VCaP (cell line): ENCODE results near the gene DSG2.

Experiments
- H3K27ac ChIP-seq: fragments of 450-650 bp; 2 replicates; pipeline ENCODE4 v1.5.1; 2017
- TF ChIP-seq, protein P1 (sequence below): fragments of 450-650 bp; conservative IDR thresholded peaks from 2 replicates; pipeline ENCODE4 v1.5.1; 2017; ENCODE audit warnings: mild to moderate bottlenecking, moderate library complexity

Gene DSG2

DNA sequence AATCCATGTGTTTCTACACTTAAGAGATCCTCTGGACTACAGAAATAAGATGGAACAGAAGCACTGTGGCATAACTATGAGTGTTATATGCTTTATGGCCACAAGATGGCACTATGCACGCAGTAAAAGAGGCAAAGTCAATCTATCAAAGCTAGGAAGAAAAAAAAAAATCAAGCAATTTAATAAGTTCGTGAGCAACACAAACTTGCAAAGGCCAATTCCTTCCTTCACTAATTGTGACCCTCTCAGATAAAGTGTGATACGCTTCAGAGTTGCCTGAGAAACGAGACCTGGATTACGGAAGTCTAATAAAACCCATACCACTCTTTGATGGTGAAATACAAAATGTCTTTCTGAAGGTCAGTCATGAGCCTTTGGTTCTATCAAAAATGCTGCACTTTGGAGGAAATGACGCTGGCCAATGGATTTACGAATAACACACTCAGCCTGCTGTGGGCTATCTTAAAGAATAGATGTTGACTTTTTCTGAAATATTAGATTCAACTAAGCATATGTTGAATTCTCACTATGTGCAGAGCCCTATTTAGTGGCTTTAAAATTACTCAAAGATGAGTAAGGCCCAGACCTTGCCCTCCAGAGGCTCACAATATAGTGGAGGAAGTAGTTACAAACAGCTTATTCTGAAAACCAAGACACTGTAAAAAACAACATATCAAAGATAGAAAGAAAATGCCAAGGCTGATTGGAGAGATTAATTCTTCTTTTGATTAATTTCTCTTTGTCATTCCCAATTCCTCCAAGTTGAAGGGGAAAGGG lies 58.2 kb downstream of the DSG2 start:
- TF ChIP-seq, protein P1, sequence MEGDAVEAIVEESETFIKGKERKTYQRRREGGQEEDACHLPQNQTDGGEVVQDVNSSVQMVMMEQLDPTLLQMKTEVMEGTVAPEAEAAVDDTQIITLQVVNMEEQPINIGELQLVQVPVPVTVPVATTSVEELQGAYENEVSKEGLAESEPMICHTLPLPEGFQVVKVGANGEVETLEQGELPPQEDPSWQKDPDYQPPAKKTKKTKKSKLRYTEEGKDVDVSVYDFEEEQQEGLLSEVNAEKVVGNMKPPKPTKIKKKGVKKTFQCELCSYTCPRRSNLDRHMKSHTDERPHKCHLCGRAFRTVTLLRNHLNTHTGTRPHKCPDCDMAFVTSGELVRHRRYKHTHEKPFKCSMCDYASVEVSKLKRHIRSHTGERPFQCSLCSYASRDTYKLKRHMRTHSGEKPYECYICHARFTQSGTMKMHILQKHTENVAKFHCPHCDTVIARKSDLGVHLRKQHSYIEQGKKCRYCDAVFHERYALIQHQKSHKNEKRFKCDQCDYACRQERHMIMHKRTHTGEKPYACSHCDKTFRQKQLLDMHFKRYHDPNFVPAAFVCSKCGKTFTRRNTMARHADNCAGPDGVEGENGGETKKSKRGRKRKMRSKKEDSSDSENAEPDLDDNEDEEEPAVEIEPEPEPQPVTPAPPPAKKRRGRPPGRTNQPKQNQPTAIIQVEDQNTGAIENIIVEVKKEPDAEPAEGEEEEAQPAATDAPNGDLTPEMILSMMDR = peak; percentile 83
- no peak overlapping the region for H3K27ac ChIP-seq

DNA sequence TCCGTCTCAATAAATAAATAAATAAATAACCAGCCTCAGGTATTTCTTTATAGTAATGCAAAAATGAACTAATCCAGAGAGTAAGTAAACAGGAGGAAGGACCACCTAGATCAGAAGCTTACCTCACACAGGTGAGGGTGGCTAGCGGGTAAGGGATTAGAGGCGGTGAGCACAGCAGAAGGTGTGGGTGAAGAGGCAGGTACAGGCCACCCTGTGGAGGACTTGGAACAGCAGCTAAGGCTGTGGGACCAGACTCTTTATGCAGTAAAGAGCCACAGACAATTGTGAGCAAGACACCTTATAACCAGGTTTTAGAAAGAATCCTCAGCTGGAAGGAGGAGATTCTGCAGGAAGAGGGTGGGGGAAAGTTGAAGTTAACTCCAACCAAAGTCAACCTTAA lies 59.5 kb downstream of the DSG2 start:
- TF ChIP-seq, protein P1 = peak; percentile 26
- no peak overlapping the region for H3K27ac ChIP-seq

DNA sequence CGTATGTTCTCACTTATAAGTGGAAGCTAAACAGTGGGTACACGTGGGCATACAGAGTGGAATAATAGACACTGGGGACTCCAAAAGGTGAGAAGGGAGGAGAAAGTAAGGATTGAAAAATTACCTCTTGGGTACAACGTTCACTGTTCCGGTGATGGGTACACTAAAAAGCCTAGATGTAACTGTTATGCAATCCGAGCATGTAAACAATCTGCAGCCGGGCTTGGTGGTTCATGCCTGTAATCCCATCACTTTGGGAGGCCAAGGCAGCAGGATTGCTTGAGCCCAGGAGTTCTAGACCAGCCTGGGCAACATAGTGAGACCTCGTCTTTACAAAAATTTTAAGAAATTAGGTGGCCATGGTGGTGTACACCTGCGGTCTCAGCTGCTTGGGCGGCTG lies 60.6 kb downstream of the DSG2 start:
- H3K27ac ChIP-seq = no peak overlapping the region
- TF ChIP-seq, protein P1 = no peak

DNA sequence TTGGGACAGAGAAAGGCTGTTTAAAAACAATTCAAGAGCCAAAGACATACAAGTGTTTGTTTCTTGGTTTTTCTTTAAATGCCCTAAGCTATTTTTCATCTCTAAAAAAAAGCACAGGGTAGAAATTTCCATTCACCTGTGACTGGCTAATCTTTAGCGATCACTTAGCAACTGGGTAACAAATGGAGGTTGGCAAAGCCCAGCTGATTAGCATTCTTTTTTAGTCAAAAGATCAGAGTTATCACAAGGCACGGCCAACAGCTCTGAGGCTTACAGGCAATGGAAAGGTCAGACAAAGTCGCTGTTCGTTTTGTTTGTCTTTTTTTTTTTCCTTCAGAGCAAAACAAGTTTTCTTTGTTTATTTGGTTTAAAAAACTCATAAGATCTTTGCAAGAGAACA lies 64.7 kb downstream of the DSG2 start:
- TF ChIP-seq, protein P1 = no peak
- no peak overlapping the region for H3K27ac ChIP-seq

DNA sequence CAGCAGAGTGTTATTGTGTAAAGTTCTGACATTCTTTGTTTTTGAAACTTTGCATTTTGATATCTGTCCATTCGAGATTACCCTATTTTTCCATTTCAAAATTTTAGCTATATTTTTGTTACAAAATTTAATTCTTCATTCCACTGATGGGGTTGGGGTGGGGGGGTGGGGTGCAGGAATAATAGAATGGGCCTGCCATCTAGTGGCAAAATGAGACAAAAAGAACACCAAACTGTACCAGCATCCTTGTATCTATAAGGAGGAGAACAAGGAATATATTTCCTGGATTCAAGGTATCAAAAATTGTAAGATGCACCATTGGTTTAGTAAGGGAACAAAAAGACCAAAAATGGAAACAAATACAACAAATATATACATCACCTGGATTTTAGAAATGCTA lies 65.8 kb downstream of the DSG2 start:
- TF ChIP-seq, protein P1 = peak; percentile 65
- no peak overlapping the region for H3K27ac ChIP-seq

DNA sequence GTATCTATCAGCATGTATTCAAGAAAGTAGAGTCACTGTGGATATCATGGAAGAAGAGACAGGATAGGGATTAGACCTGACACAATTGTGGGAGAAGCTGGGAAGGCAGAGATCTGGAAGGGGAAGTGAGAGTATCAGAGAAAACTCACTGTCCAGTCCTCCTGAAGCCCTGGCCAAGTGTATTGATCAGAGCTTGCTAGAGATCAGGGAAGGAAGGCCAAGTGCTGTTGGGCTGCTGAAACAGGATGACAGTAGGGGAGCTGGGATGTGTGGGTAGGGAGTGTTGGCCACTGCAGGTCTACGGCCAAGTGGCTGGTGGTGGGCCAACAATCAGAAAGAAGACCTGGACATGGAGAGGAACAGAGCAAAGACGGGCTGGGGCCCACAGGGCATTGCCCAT lies 67.4 kb downstream of the DSG2 start:
- no peak overlapping the region for H3K27ac ChIP-seq
- TF ChIP-seq, protein P1 = no peak

DNA sequence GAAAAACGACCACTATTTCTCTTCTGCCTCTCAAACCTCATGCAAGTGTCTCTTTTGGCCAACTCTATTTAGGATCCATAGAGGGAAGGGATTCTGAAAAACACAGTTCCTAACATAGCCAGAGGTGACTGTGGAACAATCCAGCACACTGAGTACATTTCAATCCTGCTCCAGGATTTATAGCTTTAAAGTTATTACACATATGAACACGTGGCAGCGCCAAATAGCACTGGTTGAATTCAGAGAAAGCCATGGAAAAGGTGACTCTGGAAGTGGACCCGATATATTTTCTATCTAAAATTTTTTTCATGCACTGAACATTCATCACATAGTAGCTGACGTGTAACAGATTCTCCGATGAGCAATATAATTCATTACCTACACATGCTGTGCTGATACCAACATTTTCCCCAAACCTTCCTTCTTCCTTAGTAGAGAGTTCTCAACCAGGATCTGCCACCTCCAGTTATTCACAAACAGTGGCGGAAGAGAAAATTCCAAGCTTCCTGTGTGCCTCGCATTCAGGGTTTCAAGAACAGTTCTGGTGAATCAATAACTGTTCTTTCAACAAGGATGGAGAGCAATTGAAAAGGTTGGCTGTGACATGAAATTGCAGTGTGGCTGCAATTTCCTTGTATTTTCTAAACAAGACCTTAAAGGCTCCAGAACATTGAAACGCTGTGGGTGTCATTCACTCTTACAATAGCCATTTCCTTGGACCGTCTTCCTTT lies 68.0 kb downstream of the DSG2 start:
- TF ChIP-seq, protein P1 = 0 out of 2 replicates have a peak, but pooled peaks have one; percentile 13
- H3K27ac ChIP-seq = no peak overlapping the region
